Stimulated activated naive CD4-positive, alpha-beta T cell (primary cell): ENCODE data around the gene GRAMD4.
"Not testable (repeated sequence)": the region's sequence is repeated elsewhere in the genome, so short reads cannot be mapped to it uniquely, and the experiment has no call there.

Experiments used
- DNase-seq, 6 experiments: peaks; one replicate each; lab custom pipeline; 2025; lab: John Stamatoyannopoulos, UW

GRAMD4 gene

GRCh38 chr22:46619240-46619829 lies 851 bp upstream of the GRAMD4 start:
- DNase-seq: no peak

DNA sequence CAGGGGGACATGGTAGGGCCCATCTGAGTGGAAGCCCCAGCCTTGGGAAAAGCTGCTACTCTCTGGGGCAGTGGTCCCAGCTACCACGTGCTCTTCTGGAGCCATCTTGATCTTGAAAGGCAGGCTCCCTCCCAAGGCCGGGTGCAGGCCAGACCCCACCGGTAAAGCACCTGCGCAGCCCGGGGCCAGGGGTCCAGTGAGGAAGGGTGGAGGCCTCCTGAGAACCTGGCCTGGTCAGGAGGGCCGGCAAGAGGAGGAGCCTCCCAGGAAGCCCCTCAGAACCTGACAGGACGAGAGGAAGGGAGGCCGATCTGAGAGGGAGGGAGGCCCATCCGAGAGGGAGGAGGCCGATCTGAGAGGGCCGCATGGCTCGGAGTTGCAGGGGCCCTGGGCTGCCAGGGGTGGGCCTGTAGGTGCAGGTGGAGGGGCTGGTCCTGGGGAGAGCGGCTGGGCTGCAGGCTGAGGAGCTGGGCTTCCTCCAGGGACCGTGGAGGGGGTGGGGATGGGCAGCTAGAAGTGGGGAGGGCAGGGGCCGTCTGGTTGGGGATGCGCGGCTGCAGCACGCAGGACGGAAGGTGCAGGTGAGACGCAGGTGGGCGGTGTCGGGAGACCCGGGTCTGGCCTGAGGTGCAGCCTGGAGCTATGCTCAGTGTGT lies 529 bp downstream of the GRAMD4 start:
- DNase-seq: no peak

DNA sequence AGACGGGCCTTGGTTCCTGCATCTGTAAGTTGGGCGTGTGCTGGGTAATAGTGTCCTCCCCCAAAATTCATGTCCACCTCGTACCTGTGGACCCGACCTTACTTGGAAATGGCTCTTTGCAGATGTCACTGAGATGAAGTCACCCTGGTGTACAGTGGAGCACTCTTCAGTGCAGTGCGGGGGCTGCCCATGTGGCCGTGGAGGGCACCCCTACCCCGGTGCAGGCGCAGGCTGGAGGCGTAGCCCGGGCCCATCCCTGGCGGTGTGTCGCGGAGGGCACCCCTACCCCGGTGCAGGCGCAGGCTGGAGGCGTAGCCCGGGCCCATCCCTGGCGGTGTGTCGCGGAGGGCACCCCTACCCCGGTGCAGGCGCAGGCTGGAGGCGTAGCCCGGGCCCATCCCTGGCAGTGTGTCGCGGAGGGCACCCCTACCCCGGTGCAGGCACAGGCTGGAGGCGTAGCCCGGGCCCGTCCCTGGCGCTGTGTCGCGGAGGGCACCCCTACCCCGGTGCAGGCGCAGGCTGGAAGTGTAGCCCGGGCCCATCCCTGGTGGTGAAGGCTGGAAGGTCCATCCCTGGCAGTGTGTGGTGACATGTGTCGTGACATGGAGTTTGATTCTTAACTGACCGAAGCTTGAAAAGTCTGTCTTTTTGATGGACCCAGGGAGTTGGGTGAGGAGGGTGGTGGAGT lies 1.2 kb downstream of the GRAMD4 start:
- not testable (repeated sequence) for DNase-seq

DNA sequence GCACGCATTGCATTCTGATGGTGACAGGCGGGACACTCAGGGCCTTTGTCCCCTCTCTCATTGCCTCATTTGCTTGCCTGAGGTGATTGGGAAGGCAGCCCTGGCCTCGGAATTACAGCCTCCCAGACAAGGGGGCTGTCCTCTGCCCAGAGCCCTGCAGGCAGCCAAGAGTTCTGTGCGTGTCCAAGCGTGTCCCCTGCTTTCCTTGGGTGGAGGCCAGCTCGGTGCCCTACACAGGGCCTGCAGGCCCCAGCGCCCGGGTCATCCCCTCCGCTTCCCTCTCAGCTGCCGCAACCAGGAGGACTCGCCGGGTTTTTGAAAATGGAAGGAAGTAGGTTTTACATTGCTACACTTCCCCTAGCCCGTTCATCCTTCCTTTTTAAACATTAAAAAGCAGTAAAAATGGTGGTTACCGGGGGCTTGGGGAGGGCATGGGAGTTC lies 1.9 kb downstream of the GRAMD4 start:
- DNase-seq: no peak

DNA sequence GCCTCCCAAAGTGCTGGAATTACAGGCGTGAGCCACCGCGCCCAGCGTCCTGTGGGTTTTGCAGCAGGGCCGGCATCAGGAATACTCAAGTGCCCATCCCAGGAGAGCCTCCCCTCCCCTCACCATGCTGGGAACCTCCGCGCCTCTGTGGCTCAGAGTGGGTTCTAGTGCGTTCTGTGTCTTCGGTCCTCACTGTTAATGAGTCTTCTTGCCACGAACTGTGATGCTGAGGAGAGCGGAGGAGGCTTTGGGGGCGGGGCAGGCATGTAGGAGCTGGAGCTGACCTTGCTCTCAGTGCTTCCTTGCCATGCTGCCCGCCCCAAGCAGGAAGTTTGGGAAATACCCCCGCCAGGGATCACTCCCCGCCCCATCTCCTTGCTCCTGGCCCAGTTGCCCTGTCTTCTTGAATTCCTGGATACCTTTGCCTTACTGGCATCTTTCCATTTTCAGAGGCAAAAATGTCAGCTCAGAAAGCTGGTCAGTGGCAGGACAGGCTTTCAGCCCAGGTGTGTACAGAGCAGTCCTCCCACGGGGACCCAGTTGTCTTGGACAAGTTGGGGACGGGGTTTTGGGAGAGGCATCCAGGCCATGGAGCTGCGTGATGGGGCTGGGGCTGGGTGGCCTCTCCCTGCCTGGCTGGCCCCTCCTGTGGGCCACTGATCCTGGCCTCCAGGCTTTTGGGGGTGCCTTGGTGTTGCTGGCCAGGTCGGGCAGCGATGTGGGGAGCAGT lies 5.1 kb downstream of the GRAMD4 start:
- DNase-seq: no peak

GRCh38 chr22:46625843-46626349 lies 5.7 kb downstream of the GRAMD4 start:
- DNase-seq: no peak

DNA sequence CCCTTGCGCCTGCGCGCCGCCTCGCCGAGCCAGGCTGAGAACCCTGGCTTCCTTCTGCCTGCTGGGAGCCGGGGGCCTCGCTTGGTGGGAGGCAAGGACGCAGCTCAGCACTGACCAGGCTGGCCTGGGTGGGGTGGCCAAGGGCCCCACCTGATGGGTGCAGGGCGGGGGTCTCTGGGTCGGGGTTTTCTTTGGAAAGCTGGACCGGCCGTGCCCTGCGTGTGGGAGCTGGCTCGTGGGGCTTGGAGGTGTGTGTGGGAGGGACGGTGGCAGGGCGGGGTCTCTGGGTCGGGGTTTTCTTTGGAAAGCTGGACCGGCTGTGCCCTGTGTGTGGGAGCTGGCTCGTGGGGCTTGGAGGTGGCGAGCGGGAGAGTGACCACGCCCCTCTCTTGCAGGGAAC lies 6.2 kb downstream of the GRAMD4 start:
- DNase-seq: no peak

GRCh38 chr22:46626911-46627805 lies 7.0 kb downstream of the GRAMD4 start:
- no peak for DNase-seq

DNA sequence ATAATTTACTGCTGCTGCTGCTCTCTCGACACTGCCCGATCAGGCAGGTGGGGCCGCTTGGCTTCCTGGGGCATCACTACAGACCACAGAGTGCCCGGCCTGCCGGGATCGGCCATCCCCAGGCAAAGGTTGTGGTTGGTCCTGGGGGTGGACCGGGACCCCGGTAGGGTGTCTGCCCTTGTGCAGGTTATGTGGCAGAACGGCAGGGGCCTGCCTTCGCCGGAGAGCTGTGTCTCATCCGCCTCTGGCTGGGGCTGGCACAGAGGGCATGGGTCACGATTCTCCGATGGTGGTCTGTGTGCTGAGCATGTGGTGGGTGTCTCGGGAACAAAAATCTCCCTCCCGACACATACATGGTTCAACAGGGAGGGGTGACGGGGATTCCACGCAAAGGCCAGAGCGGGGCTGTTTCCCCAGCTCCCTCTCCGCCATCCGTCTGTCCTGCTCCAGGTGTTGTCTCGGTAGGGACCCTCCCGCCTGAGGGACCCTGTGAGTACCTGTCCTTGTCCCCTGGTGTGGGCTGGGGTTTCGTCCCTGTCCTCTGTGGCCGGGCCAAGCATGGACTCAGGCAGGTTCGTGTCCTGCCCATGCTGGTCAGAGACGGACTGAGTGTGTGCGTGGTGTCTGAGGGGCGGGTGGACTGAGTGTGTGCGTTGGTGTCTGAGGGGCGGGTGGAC lies 7.8 kb downstream of the GRAMD4 start:
- no peak for DNase-seq

DNA sequence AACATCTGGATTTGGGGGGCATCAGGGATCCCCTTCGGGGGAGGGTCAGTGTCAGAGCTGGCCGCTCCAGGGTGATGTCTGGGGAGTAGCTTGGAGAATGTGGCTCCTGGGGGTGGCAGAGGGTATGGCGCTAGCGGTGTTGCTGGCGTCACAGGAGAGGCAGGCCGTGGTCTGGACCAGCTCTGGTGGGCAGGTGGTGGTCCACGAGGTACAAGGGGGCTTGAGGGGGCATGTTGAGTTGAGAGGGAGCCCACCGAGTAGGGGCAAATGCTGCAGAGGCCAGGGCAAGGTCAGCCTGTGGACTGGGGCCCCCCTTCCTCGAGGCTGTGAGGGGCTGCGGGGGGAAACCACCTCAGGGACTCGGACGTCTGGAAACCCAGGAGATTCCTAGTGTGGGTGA lies 8.6 kb downstream of the GRAMD4 start:
- DNase-seq: no peak

- DNase-seq: no peak
Measured at GRCh38 chr22:46629291-46629690, 9.1 kb downstream of the GRAMD4 start.

DNA sequence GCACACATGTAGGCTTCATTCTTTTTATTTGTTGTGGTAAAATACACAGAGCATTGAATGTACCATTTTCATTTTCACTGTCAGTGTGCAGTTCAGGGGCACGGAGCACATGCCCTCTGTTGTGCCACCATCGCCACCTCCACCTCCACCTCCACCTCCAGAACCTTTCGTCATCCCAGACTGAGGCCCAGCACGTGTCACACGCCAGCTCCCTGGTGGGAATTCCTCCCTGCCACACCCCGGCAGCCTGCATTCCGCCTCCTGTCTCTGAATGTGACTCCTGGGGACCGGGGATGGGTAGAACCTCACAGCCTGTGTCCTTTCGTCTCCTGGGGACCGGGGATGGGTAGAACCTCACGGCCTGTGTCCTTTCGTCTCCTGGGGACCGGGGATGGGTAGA lies 10.9 kb downstream of the GRAMD4 start:
- DNase-seq: no peak

GRCh38 chr22:46632646-46633249 lies 12.6 kb downstream of the GRAMD4 start:
- DNase-seq: no peak

DNA sequence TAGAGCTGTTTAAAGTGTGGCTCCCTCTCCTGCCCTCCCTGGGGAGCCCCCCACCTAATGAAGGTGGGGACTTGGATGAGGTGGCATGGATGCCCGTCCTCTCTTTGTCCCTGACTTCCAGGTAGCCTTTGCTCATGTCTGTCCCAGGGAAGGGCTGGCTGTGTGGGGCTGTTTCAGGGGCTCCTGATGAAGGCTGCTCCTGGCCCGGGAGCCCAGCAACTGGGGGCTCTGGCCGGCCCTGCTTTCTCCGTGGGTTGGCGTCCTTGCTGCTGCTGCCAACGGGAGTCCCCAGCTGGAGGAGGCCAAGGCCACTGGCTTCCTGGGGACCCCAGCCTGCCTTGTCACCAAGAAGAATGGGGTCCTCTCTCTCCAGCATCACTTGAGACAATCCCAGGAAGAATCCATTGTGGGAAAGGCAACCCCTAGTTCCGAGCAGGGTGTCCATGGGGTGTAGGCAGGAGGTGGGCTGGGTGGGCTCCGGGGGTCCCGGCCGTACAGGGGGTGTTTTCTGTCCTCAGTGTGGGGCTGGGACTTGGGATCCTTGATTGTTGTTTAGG lies 13.2 kb downstream of the GRAMD4 start:
- no peak for DNase-seq

- DNase-seq: no peak
Measured at GRCh38 chr22:46634011-46634699, 14.0 kb downstream of the GRAMD4 start.

DNA sequence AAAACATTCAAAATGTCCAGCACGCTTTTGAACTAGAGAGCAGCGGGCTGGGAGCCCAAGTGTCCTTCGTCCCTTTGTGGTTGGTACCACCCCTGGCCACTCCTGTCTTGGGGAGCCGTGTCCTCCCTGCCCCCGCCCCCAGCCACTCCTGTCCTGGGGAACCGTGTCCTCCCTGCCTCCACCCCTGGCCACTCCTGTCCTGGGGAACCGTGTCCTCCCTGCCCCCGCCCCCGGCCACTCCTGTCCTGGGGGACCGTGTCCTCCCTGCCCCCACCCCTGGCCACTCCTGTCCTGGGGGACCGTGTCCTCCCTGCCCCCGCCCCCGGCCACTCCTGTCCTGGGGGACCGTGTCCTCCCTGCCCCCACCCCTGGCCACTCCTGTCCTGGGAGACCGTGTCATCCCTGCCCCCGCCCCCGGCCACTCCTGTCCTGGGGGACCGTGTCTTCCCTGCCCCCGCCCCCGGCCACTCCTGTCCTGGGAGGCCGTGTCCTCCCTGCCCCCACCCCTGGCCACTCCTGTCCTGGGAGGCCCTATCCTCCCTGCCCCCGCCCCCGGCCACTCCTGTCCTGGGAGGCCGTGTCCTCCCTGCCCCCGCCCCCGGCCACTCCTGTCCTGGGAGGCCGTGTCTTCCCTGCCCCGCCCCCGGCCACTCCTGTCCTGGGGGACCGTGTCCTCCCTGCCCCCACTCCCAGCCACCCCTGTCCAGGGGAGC lies 14.9 kb downstream of the GRAMD4 start:
- DNase-seq: not testable (repeated sequence)

- DNase-seq: no peak
Measured at GRCh38 chr22:46635756-46636155, 15.6 kb downstream of the GRAMD4 start.

DNA sequence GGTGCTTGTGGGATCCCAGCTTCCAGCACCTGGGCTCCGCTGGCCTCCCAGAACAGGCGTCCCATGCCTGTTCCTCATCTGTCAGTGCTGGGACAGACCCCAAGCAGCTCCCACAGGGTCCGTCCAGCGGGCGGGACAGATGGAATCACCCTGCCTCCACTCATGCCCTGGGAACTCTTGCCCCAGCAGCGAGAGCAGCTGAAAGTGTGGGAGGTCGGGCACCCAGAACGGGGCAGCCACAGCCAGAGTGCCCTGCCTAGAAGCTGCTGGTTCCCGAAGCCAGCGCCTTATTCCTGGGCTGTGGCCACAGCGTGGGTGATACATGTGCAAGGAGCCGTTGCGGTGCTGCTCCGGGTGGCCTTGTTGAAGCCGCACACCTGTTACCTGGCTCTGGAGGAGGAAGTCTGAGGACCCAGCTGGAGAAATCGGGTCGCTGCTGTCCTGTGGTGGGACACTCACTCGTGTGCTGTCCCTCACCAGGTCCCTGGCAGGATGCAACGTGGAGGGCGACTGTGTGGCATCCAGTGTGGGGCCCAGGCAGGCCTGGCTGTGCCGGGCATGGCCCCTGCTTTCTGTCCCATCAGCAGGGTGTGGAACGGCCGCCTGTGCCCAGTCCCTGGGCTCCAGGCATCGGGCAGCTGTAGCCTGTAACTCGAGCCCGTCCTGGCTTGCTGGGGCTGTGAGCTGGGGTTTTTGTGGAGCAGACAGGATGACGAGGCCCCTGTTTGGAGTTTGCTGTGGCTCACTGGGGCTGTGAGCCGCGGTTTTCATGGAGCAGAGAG lies 16.2 kb downstream of the GRAMD4 start:
- DNase-seq: no peak
